Measurements from ENCODE around the gene IFNGR1. TPM values are rescaled to one million over a fixed set of nuclear protein-coding genes. Genes with fewer than 3 reads are reported as not detected.
"Not testable (repeated sequence)": the region's sequence is repeated elsewhere in the genome, so short reads cannot be mapped to it uniquely, and the experiment has no call there.

Gene IFNGR1
- total RNA-seq, 1 experiment from 2014 or later = 25.5 TPM

DNA sequence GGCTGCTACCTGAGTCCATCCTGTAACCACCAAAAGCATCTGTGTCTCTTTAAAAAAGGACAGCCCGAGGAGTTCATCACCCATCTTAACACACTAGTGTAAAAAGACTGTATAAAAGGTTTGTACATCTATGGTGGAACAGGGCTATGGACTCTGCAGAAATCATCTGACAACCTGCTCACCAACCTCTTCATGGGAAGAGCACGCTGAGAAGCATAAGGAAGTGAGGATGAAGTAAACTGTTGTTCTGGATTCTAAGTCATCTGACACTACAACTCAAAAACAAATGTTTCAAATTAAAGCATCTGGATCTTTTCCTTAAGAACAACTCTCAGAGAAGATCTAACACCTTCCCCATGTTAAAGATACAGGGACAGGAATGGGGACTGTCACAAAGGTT, 5.4 kb downstream of the IFNGR1 start:
- DNase-seq (ENCODE audit: extremely low read depth, low read depth) = no peak

DNA sequence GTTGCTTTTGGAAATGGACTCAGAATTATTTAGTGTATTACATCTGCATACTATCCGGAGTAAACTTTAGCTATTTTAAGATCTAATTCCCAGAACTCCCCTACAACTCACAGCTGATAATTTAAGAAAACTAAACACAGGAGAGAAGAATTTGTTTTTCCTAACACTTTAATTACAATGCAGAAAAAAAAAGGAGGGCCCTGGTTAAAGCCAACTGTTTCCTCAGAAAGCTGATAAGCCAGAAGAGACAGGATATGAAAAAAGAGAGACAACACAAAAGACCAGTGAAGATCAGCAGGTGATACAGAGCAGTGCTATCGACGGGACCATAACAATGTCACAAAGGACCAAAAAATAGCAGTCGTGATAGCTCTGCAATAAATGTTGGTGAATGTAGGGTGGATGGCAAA, 5.8 kb downstream of the IFNGR1 start:
- DNase-seq (ENCODE audit: extremely low read depth, low read depth) = no peak

DNA sequence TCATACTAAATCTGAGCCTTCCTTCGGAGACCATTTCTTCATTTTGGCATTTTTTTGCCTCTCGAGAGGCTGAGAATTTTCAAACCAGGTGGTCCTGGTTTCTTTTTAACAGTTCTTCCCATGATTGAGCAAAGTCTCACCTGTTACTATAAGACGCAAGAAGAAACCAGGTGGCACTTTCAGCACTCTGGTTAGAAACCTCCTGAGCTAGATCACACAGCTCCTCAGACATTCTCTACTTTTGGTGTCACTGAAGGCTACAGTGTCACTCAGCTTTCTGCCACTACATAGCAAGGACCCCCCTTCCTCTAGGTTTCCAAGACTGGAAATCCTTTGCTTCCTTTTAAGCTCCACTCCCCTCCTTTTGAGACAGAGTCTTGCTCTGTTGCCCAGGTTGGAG, 7.3 kb downstream of the IFNGR1 start:
- DNase-seq (ENCODE audit: extremely low read depth, low read depth) = no peak

DNA sequence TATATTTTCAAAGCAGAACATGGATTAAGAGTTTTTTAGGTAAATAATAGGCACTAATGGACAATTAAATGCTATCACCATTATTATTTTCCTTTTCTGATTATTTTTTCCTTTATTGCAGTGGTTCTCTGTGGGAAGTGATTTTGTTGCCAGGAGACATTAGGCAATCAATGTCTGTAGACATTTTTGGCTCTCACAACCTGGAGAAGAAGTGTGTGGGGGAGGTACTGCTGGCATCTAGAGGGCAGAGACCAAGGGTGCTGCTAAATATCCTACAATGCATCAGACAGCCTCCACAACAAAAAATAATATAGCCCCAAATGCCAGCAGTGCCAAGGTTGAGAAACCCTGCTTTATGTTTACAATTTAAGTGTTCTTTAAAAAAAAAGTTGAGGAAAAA, 8.3 kb downstream of the IFNGR1 start:
- no peak for DNase-seq (ENCODE audit: extremely low read depth, low read depth)

DNA sequence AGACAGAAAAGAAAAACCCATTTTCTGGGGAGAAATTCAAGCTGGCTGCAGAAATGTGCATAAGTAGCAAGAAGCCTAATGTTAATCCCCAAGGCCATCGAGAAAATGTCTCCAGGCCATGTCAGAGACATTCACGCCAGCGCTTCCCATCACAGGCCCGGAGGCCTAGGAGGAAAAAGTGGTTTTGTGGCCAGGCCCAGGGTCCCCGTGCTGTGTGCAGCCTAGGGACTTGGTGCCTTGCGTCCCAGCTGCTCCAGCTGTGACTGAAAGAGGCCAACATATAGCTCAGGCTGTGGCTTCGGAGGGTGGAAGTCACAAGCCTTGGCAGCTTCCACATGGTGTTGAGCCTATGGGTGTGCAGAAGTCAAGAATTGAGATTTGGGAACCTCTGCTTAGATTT, 10.9 kb downstream of the IFNGR1 start:
- DNase-seq (ENCODE audit: extremely low read depth, low read depth) = no peak

DNA sequence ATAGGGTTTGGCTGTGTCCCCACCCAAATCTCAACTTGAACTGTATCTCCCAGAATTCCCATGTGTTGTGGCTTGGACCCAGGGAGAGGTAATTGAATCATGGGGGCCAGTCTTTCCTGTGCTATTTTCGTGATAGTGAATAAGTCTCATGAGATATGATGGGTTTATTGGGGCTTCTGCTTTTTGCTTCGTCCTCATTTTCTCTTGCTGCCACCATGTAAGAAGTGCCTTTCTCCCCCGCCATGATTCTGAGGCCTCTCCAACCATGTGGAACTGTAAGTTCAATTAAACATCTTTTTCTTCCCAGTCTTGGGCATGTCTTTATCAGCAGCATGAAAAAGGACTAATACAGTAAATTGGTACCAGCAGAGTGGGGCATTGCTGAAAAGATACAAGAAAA, 11.7 kb downstream of the IFNGR1 start:
- DNase-seq (ENCODE audit: extremely low read depth, low read depth) = not testable (repeated sequence)

DNA sequence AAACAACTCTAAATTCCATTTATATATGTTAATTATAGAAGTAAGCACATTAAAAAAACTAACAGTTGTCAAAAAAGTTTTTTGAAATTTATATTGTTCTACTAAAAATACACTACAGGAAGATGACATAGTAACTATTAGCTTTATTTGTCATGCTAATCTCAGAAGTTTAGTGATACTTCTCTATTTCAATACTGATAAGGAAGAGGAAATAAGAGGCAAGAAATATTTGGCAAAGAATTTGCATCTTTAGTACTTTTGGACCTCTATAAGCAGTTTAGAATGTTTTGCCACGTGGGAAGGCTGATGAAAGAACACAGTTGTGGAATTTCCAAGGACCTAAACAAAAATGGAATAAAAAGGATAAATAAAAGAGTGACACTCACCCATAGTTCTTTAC, 12.6 kb downstream of the IFNGR1 start:
- DNase-seq (ENCODE audit: extremely low read depth, low read depth) = no peak

DNA sequence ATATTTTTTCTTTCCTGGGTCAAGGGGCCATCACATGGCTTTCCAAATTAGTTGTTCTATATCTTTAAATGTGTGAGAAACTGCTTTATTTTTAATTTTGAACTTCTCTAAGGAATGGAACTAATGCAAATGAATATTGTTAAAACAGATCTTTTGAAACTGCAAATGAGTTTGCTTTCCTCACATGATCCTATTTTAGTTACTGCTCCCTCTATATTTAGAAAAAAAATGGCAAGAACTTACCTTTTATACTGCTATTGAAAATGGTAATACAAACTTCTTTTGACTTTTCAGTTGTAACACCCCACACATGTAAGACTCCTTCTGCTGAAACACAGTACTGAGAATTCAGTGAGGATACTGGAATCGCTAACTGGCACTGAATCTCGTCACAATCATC, 15.9 kb downstream of the IFNGR1 start:
- DNase-seq (ENCODE audit: extremely low read depth, low read depth) = no peak

DNA sequence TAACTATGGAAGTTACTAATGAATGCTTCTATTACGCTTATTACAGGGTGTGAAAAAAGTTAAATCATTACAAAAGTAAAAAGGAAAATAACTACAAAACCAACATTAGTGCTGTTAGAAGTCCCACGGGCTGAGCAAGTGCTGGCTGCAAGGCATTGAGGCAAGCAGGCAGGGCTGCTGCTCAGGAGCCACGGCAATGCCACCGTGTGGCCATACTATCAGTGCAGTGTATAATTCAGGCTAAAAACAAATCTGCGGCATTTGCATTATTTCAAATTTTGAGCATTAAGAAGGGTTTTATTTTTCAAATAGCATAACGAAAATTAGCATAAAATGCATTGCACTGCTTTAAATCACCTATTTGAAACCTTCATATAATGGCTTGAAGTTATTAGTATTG, 17.1 kb downstream of the IFNGR1 start:
- DNase-seq (ENCODE audit: extremely low read depth, low read depth) = no peak

DNA sequence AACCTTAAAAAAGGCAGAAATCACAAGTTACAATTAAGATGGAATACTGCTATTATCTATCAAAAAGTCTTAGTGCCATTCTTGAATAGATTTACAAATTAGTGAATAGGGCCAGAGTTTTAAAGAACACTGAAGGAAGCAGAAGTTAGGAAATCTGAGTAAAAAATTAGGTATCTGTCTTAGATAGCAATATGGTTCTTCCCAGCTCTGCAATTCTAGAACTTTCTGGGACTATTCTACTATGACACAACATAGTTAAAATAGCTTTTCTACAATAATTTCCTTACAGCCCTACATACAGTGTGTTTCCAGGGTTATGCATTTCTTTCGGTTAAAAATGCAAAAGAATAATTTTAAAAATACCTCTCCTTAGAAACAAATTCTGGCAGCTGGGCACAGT, 18.2 kb downstream of the IFNGR1 start:
- no peak for DNase-seq (ENCODE audit: extremely low read depth, low read depth)

DNA sequence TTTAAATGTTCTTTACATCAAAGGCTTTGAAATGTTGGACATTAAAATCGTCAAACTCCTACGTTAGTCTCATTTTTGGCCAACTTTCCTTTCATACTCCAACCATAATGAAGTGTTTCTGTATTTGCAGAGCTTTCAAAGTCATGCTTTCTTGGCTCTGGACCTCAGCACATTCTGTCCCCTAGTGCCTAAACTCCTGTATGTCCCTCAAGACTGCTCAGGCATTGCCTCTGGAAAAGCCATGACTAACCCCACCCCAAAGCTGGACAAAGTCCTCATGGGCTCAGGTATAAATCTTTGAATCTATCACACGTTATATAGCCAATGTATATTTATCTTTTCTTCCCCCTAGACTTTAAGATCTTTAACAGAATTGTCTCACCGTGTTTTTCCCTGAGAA, 18.9 kb downstream of the IFNGR1 start:
- DNase-seq (ENCODE audit: extremely low read depth, low read depth) = no peak

DNA sequence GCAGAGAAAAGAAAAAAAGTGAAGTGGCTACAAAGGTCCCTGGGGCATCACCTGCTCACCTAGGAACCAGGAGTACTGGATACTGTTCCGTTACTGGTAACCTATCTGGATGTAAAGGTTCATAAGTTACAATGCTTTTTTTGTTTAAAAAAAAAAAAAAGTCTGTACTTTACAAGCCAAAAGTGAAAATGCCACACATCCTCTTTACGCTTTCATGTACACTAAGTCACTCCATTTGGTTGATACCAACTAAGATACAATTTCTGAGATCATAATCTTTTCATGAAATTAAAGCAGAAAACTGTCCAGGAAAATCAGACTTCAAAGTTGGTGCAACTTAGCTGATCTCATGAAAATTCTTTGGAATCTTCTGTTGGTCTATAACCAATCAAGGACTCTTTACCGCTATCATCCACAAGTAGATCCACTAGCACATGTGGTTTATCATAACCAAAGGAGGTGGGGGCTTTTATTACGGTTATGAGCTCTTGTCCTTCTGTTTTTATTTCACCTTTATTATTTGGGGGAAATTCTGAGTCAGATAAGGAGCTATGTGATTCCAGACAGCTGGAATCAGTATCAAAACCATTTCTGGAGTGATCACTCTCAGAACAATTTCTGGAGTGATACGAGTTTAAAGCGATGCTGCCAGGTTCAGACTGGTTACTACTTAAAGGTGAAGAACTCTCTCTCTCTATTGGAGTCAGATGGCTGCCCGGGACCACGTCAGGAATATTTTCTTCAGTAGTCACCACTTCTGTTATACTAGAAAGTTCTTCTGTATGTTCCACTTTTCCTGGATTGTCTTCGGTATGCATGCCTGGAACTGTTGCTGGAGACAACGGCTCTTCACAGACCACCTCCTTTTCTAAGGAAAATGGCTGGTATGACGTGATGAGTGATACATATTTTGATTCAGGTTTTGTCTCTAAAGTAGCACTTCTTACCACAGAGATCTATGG, 21.2 kb downstream of the IFNGR1 start:
- no peak for DNase-seq (ENCODE audit: extremely low read depth, low read depth)

DNA sequence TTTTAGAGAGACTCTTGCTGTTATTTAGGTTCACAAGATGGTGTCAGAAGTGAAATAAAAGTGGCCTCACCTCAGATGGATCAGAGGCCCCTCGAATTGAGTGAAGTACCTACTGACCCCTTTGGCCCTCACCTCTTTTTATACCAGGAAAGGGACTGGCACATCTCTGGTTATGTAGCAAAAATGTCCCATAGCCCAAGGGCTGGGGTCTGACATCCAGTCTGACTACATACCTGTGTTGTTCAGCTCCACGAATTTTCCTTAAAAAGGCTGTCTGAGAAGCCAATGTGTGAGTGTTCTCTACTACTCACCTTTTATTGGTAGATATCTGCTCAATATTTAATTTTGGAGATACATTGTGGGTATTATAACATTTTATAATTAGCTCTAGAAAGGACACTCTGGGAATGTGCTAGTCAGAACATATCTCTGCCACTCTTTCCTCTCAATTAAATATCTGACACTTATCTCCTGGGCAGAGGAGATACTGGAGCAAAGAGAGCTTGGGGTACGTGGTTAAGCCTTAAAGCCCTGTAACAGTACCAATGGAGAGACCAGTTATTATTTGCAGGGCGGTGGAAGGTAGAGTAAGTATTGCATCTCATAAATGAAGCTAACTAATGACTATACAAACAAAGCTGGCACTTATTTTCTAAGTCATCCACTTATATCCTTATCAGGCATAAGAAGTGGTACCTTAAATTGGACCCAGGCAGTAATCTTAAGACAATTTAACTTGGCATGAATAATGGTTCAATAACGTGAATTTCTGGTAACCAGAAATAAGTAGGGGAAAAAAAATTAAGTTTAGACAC, 25.7 kb downstream of the IFNGR1 start:
- DNase-seq (ENCODE audit: extremely low read depth, low read depth) = no peak

DNA sequence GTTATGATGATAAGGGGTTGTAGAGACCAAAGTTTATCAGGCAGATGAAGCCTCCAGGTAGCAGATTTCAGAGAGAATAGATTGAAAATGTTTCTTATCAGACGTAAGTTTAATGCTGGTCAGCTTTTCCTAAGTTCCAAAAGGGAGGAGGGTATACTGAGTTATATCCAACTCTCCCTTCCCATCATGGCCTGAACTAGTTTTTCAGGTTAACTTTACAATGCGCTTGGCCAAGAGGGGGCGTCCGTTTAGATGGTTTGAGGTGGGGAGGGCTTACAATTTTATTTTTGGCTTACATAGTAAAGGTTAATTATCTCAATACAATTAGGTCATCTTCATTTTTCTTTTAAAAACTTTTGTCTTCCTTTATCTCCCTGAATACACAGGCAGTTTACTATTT, 26.4 kb downstream of the IFNGR1 start:
- DNase-seq (ENCODE audit: extremely low read depth, low read depth) = no peak

DNA sequence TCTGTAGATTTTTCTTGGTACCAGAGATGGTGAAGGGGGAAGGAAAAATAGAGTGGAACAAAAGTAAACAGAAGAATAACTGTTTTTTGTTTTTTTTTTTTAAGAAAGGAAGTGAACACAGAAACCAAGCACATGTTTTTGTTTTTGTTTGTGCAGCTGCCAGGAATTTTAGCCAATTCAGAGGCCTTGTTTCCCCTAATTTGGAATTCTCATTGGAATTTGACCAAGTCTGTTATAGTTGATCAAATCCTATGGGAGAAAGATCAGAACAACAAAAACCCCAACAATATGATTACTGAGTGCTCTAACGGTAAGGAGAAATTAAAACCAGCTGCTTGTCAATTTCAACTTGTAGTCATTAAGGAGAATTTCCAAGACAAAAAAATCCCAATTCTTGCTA, 27.5 kb downstream of the IFNGR1 start:
- DNase-seq (ENCODE audit: extremely low read depth, low read depth) = no peak

DNA sequence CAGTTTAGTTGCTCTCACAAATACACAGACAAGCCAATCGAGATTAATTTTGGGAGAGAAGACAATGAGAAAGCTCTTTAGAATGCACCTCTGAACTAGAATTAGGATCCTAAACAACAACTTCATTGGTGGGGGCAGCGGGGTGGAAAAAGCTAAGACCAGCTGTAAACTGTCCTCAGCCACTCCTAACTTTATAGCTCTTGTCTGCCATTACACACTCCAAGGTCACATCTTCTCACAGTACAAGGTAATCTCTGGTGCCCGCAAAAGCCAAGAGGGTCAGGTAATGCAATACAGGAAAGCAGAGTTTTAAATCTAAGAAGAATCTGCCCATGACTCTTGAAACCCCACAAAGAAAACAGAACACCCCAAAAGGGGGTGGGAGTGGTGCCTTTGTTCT, 27.9 kb downstream of the IFNGR1 start:
- no peak for DNase-seq (ENCODE audit: extremely low read depth, low read depth)

DNA sequence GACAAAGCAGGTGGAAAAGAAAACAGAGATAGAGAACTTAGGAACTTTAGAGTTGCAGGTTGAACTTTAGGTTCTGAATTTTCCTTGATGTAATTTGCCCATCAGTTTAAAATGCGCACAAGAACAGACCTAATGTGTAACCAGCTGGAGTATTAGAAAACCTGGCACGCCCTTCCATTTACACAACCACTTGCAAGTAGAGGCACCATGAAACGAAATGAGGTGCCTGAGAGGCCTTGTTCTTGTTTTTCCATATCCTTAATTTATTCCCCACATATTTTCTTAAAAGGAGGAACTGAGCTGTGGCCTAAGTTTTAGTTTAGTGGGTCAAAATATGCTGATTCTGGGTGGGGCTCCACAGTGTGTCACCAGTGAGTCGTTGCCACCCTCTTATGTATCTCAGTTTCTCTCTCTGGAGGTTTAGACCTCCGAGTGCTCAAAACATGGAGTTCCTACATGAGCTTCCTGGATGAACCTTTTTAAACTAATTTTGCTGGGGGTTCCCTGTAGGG, 28.5 kb downstream of the IFNGR1 start:
- no peak for DNase-seq (ENCODE audit: extremely low read depth, low read depth)

DNA sequence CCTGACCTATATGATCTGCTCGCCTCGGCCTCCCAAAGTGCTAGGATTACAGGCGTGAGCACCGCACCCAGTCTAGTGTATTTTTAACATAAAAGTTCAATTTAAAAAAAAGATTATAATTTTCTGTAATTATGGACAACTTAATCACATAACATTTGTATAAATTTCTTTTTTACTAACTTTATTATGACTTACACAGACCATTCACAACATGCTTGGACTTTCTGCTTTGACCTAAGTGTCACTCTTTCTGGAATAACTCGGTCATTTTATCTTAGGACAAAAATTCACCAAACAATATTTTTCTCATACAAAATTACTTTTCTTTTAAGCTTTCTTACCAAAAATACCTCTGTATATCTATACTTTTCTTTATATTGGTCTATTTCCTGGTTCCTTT, 30.3 kb downstream of the IFNGR1 start:
- no peak for DNase-seq (ENCODE audit: extremely low read depth, low read depth)

DNA sequence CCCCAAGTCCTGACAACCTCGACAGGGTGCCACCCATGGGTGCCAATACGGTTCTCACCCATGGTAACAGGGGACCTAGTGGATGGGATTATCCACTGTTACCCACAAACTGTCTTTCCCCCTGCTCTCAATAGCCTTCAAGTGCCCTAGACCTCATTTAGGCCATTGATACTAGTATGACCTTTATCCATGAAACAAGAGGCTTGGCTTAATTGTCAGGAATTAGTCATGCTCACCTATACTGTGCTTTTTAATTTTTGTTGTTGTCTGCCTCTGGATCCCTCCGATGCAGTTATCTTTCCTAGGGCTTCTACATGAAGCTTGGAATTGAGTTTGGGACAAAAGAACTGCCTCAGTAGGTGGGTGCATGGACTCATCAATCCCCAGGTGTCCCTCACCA, 33.9 kb downstream of the IFNGR1 start:
- DNase-seq (ENCODE audit: extremely low read depth, low read depth) = no peak

DNA sequence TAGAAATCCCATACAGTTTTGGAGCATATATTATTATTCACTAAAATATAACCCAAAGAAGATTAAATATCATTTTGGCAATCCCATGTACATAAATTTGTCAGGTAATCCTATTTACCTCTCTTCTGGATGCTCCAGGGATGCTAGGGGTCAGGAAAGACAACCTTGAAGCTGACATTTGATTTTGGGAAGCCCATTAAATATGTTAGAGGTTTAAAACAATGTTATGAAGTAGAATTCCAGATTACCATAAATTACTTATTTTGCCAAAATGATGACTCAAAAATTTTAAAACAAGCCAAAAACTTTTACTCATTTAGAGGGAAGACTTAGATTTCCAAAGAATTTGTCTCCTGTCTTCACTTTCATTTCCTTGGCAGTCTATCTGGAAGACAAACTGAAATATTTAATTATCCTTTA, 36.5 kb downstream of the IFNGR1 start:
- DNase-seq (ENCODE audit: extremely low read depth, low read depth) = no peak

DNA sequence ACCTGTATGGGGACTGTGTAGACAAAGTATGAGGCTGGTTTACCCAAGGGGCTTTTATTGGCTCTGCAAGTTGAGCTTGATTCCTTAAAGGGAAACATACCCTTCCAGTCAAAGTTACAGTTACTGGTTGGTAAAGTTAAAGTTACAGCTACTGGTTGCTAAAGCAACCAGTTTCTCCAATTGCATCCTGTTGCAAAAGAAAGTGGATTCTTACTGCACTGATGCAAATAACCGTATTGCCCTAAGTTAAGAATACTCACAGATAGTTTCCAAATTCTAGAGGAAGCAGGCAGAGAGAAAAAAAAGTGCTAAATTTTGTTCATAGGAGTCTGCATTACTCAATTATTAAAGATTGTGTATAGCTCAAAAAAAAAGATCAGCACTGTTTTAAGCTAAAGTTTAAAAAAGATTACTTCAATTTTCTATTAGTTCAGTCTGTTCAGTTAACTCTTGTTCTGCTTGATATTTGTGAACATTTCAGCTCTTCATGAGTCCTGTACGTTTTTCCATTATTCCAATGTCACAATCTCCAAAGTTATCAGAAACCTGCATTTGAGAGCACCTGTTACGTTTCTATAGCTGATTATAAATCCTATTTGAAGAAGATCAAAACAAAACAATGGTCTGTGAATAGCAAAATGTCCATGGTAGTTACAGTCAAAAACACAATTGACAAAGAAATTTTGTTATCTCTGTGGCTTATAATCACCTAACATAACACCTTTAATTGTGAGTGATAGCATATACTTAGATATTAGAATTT, 37.1 kb downstream of the IFNGR1 start:
- no peak for DNase-seq (ENCODE audit: extremely low read depth, low read depth)

All from NCI-H460 (cell line).